ENCODE measurements around the gene CD24.

GRCh38 chr6:106966229-106966628, 8.3 kb downstream of the CD24 start:
- TF ChIP-seq CTCF (IDR thresholded peaks at IDR 0.05): no peak
- TF ChIP-seq POLR2A (IDR thresholded peaks at IDR 0.05): no peak

Data from thyroid gland (tissue), 4 donors.